NCI-H526 treated with DMSO at 0.1 percent for 48 hours (cell line): ENCODE results near the gene TRPC4AP.
A peak's percentile ranks its signal among the peaks of the same experiment; 100 is the strongest.

Experiments used
- DNase-seq: peaks from one replicate; lab custom pipeline; 2025; lab: John Stamatoyannopoulos, UW

The TRPC4AP gene

DNA sequence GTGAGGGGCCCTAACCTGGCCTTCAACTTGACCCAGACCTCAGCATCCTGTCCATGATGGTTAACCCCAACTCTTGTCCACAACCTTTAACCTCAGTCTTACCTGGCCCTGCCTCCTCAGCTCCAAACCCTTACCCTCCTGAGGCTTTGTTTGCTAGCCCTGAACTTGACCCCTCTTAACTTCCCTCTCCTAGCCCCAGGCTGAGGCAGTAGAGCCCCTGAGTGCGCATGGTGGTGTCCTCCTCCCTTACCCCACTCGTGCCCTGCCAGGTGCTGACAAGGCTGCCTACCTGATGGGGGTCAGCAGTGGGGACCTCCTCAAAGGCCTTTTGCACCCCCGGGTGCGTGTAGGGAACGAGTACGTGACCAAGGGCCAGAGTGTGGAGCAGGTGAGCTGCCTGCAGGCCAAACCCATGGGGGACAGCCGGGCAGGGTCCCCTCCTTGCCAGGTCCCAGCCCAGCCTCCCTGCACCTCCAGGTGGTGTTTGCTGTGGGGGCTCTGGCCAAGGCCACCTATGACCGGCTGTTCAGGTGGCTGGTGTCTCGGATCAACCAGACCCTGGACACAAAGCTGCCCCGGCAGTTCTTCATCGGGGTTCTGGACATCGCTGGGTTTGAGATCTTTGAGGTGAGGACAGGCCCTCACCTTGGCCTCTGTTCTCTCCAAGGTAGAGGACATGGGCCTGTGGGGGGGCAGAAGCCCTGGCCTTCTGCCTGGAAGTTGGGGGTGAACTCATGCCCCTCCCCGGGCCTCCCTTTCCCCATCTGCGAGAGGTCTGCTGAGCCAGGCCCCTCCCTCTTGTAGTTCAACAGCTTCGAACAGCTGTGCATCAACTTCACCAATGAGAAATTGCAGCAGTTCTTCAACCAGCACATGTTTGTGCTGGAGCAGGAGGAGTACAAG lies 105.1 kb downstream of the TRPC4AP start:
- DNase-seq: no peak

DNA sequence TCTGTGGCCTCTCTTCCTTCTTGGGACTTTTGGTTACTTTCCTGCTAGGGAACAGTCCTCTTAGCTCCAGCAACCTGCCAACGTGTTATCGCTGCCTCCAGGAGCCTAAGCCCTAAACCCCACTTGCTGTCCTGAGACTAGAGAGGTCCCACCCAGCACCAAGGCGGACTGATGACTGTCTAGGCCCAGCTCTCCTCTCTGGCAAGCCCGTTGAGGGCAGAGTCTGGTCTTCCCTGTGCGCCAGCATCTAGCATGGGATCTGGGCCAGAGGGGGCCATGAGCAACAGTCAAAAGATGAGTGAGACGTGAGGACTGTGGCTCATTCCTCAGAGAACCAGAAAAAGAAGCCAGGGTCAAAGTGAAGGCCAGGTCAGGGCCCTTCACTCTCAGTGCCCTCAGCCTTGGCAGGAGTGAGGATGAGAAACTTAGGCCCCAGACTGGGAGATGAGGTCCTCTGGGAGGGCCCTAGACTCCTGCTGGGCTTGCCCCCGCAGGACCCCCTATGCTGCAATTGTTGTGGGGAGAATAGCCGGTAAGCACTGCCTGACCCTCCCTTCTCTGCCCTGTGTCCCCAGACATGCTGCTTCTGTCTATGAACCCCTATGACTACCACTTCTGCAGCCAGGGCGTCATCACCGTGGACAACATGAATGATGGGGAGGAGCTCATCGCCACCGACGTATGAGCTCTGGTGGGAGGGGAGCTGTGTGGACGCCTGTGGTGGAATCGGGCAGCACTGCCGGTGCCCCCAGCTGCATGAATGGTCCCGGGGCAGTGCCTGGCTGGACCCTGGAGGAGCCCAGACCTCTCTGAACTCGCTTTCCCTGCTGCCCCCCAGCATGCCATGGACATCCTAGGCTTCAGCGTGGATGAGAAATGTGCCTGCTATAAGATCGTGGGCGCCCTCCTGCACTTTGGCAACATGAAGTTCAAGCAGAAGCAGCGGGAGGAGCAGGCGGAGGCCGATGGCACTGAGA lies 106.0 kb downstream of the TRPC4AP start:
- no peak for DNase-seq

DNA sequence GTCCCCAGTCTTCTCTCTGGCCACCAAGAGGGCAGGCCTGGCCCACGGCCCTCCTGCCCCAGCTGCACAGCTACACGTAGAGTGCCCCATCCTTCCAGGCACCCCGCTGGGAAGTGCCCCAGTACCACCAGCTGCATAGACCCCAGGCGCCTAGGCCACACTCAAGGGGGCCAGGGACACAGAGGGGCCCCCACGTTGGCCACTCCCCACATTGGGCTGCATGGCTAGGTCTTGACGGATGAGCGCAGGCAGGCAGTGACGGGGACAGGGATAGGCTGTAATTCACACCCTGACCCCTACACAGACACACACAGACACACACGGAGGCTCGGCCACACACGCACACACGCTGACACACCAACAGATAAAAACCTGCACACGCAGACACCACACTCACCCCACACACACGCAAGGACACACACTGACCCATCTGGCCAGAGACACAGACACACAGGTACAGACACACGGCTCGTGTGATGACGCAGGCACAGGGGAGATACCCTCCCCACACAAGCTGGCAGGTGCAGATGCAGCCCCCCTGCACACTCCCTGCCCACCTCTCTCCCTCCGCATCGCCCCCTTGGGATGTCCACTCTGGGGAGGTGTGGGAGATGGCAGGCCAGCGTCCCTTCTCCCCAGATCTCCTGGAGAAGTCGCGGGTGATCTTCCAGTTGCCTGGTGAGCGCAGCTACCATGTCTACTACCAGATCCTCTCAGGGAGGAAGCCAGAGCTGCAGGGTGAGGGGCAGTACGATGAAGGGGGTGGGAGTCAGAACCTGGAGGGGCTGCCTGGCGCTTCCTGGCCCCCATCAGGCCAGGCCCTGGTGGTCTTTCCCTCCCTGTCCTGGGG lies 106.9 kb downstream of the TRPC4AP start:
- no peak for DNase-seq

DNA sequence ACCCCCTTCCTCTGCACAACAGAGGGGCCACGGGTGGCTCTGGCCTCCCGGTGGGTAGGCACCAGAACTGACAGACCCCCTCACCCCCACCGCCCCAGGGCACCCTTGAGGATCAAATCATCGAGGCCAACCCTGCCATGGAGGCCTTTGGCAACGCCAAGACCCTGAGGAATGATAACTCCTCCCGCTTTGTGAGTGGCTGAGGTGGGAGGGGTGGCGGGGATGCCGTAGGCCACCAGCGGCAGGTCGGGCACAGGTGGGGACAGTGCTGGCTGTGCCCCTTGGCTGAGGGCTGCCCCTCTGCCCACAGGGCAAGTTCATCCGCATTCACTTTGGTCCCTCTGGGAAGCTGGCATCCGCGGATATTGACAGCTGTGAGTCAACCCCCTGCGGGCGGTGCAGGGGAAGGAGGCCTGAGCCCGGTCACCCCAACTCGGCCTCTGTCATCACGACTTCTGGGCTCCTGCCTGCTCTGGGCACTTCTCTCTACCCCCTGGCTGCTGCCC lies 107.8 kb downstream of the TRPC4AP start:
- no peak for DNase-seq

DNA sequence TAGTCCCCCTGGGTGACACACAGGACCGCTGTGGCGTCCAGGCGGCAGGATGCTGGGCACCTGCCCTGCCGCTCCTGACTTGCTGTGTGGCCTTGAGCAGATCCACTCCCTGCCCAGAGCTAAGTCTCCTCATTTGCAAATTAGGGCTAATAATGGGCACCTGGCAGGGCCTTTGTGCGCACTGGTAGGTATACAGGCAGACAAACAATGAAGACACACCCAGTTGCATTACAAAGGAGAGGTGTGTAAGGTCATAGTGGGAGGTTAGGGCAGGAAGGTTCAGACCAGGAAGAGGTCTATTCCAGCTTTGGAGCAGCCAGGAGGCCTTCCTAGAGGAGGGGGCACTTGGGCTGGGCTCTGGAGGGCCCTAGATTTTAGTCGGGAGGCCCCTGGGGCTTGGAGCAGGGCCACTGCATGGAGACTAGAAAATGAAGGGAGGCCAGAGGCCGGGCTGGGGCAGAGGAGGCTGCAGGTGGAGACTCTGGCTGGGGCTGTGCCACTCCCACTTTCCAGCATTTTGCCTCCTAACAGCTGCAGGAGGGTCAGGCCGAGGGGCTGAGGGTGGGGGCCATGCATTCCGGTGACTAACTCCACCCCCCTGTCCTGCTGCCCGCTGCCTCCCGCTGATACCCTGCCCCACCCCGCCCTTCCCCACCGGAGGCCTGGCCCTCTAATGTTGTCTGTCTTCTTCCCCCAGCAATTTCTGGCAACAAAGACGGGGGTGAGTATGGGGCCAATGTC lies 108.4 kb downstream of the TRPC4AP start:
- peak; percentile 62 for DNase-seq

DNA sequence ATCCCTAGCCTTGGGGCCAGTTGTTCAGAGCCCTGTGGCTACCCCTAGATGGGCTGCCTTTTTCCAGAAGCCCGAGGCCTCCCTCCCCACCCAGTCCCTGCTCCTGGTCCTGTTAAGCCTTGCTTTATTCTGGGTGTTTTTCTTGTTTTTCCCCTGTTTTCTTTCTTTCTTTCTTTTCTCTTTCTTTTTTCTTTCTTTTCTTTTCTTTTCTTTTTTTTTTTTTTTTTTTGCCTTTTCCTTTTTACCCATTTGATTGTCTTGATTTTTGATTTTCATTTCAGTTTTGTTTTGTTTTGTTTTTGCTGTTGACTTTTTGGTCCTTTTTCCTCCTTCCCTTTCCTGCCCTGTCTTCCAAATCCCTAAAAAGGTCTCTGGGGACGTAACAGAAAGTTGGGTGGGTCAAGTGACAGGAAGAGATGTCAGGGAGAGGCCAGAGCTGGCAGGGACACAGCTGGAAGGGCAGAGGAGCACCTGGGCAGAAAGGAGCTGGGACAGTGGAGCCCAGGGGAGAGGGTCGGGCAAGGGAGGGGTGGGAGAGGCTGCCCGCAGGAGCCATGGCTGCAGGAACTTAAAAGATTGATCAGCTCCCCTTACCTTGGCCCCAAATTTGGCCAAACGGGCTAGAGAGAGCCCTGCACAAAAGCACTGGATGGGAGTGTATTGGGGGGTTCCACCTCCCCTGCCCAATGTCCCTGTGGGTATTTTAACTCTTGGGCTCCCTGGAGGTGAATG lies 109.4 kb downstream of the TRPC4AP start:
- no peak for DNase-seq

DNA sequence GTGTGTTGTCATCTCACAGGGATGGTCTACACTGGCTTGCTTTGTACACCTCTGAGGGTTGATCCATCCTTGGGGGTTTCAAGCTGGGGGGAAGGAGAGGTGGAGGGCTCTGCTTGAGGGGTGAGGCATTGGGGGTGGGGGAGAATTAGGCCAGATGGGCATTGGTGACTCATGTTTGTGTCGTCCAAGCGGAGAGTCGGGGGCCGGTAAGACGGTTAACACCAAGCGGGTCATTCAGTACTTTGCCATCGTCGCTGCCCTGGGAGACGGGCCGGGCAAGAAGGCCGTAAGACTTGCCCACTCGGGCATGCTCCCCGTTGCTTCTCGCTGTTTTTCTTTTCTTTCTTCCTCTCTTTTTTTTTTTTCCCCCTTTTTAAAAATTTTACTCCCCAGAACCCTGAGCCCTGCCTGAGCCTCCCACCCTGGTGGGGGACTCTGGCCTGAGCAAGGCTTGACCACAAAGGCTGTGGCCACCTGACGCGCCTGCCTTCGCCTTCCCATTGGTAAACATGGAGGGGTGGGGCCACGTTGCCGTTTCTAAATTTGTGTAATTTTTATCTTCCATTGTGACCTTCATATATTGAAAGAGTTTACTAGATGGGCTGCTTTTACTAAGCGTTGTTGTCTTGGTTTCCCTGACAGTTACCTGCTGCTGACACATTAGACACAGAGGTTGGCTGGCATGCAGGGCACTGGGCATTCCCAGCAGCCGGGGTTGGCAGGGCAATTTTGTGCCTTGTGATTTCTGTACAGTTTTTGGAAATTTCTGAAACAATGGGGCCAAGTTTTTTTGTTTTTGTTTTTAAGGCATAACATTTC lies 110.1 kb downstream of the TRPC4AP start:
- DNase-seq: no peak

DNA sequence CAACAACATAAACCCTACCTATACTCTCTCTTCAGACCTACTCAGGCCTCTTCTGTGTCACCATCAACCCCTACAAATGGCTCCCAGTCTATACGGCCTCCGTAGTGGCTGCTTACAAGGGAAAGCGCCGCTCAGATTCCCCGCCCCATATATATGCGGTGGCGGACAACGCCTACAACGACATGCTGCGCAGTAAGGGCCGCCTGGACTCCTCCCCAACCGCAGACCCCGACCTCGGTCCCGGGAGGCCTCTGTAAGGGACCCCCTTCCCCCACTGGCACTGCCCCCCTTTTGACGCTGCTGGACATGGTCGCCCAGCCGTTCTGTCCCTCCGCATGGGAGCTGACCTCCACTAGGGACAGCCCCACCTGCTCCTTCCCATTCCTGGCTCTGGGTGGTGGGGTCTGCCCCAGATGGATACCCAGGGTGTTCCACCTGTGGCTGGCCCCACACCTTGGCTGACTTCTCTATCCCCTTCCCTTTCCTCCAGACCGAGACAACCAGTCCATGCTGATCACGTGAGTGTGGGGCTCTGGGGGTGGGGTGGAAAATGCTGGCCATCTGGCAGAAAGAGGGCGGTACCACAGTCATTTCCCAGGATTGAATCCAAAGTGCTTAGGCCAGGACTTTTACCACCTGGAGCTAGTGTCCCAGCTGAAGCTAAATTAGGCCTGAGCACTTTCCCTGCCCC lies 111.9 kb downstream of the TRPC4AP start:
- peak; percentile 11 for DNase-seq

DNA sequence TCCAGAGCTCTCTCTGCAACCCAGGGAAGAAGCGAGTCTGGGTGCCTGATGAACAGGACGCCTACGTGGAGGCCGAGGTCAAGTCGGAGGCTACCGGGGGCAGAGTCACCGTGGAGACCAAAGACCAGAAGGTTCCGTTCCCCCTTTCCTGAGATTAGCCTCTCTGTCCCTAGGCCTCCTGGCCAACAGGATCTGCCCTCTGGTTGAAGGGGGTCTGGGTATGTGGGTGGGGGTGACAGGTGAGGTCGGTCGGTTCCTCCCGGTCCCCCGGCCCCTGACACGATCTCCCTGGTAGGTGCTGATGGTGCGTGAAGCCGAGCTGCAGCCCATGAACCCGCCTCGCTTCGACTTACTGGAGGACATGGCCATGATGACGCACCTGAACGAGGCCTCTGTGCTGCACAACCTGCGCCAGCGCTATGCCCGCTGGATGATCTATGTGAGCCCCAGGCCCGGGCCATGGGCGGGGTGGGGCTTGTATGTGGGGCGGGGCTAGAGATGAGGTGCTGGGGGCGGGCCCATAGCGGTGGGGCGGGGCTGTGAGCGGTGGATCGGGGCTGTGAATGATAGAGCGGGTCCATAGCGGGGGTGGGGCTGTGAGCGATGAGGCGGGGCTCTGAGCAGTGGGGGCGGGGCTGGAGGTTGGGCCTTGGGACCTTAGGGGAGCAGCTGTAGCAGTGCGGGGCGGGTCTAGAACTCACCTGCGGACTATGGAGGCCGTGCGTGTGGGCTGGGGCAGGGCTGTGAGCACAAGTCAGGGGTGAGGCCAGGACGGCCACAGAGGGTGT lies 113.0 kb downstream of the TRPC4AP start:
- no peak for DNase-seq

DNA sequence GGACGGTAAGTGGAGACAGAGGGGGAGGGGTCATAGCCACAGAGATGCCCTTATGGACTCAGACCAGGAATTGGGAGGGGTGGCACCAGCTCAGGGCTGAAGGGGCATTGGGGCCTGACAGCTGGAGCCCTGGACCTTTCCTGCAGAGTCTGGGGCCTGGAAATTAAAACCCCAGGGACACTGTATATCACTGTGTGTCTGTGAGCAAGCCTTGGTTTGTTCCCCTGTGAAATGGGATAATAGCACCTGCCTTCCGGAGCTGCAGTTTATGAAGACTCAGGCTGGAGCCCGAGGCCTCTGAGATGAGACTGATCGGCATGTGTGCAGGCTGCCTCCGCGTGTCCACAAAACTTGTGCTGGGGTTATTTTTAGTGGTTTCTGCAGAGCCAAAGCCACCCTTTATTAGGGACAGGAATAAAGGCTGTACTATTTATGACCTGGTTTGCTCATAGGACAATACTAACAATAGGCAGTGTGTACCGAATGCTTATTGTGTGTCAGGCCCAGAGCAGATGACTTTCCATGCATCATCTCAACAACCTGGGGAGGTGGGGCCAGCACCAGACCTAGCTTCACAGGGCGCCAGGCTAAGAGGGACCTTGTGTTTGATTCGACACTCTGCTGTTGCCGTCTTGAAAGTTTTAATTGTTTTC lies 114.4 kb downstream of the TRPC4AP start:
- no peak for DNase-seq

DNA sequence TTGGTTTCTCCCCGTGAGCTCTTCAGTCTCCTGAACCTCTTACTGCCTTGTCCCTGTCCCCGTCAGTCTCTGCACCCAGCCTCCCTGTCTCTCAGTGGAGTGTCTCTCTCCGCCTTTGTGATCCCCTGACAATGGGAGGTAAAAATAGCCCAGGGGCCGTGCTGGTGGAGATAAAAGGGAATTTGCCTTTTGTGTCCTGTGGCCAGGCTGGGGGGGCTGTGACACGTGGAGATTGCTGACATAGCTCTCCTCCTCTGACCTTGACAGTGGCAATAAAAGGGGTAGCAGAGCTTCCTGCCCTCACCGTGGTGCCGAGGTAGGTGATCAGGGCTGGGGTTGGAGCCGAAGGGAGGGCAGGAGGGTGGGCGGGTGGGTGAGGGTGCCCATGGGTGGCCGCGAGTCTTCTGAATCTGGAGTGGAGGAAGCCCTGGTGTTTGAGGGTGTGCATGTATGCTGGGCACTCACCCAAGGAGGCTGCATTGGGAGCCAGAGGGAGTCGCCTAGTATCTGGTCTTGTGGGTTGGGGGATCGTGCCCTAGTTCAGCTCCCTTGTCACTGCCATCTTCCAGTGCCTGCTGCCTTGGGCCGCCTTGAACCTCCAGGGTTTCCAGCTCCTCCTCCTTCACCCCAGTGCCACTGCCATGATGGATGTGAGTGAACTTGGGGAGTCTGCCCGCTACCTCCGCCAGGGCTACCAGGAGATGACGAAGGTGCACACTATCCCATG lies 115.1 kb downstream of the TRPC4AP start:
- no peak for DNase-seq

DNA sequence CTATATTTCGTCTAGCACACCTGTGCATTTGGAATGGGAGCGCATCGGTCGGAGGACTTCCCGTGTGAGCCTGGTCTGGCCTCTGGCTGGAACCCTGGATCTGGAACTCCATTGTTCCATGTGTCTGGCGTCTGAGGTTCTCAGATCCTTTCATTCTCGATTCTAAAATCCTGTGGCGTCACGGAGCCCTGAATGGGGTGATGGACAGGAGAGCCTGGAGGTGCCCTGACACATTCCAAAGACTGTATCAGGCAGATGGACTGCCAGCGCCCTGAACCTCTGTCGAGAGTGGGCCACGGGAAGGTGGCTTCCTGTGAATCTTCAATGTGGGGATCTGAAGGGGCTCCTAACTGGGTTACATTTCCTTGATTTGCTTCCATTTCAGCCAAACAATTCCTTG lies 116.3 kb downstream of the TRPC4AP start:
- DNase-seq: no peak

DNA sequence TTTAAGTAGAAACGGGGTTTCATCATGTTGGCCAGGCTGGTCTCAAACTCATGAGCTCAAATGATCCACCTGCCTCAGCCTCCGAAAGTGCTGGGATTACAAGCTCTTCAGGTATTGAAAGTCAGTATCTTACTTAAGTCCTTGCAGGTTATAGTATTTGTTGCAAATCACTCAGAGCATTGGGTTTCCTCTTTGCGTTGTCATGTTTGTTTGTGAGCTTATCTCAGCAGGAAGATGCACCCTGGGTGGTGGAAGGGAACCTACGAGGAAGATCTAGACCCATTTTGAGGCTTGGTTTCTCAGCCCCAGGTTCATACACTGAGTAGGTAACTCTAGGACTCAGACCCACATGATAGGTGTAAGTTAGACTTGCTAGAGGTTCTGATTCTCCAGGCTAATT lies 118.4 kb downstream of the TRPC4AP start:
- DNase-seq: no peak

DNA sequence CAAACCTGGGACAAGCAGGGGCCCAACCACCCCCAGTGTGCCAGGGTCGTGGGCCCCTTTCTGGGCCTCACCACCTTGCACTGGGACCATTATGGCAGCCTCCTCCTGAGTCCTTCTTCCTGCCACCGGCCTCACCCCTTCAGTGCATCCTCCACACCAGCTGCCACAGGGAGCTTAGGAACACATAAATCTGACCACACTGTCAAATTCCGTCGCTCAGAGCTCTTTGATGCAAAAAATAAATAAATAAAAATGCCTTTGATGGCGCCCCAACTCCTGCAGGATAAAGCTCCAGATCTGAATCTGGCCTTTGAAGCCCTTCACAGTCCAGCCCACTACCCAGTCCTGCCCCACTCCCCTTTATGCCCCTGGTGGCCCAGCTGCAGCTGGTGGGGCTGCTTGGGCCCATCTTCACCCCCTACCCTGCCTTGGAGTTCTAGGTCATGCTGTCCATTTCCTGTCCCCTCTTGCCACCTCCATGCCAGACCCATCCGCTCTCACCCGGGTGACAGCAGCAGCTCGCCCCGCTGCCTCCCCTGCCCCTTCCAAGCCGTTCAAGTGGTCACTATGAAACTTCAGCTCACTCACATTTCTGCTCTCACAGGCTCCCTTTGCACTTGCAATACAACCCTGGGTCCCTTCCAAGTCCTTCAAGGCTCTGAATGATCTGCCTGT lies 120.9 kb downstream of the TRPC4AP start:
- no peak for DNase-seq

DNA sequence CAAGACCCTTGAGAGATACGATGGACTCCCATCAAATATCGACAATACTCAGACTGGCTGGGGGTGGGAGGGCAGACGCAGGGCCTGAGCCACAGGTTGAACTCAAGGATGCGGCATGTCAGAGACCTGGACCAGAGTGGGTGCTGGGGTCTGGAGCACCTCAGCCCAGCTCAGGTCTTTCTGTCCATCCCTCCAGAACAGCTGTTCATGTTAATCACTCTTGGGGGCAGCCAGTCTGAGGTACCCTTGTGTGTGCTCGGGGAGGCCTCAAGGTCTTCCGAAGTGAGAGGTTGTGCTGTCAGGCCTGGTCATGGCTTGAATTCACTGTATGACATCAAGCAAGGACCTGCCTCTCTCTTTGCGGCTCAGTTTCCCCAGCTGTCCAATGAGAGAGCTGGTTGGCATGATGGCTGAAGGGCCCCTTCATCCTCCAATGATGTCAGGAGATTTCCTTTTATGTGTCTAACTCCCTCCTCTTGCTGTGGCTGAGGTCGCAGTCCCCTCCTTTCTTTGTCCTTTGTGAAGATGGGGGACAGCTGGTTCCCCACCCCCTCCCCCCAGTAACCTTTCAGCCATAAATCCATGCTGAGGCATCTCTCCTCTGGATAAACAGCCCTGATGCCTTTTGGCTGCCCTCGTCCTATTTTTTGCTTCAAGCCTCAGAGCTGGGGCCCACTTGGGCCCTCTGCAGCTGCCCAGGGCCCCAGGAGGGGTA lies 121.6 kb downstream of the TRPC4AP start:
- DNase-seq: no peak
